HUES48 (cell line): ENCODE data around the gene KCND2.
"Not testable (repeated sequence)": the region's sequence is repeated elsewhere in the genome, so short reads cannot be mapped to it uniquely, and the experiment has no call there.

Source experiments
- H3K27ac ChIP-seq: one replicate; pipeline ENCODE4 v1.7.0; 2013; ENCODE audit warnings: low read depth, low read length, inconsistent platforms
- H3K27me3 ChIP-seq: 2 replicates; pipeline ENCODE4 v1.6.1; 2013; ENCODE audit warnings: mild to moderate bottlenecking, low read length; ENCODE audit not compliant: control insufficient read depth, insufficient read depth
- H3K36me3 ChIP-seq: 2 replicates; pipeline ENCODE4 v1.6.1; 2013; ENCODE audit warnings: low read length; ENCODE audit not compliant: control insufficient read depth, insufficient read depth
- H3K4me1 ChIP-seq: 2 replicates; pipeline ENCODE4 v1.6.1; 2013; ENCODE audit warnings: mild to moderate bottlenecking, low read length; ENCODE audit not compliant: control insufficient read depth, insufficient read depth
- H3K4me3 ChIP-seq: 2 replicates; pipeline ENCODE4 v1.5.1; 2013; ENCODE audit warnings: mild to moderate bottlenecking, low read depth, low read length
- H3K9ac ChIP-seq: 2 replicates; pipeline ENCODE4 v1.6.1; 2013; ENCODE audit warnings: mild to moderate bottlenecking, low read depth, low read length, moderate library complexity
- H3K9me3 ChIP-seq: 2 replicates; pipeline ENCODE4 v1.6.1; 2013; ENCODE audit warnings: low read length; ENCODE audit not compliant: control insufficient read depth, insufficient read depth

Gene KCND2

GRCh38 chr7:120702408-120702807, 429.4 kb downstream of the KCND2 start:
- not testable (repeated sequence) for H3K9ac ChIP-seq, H3K36me3 ChIP-seq, H3K4me1 ChIP-seq, H3K27me3 ChIP-seq, H3K27ac ChIP-seq, H3K4me3 ChIP-seq, H3K9me3 ChIP-seq

- Histone ChIP-seq H3K4me1 (no peaks in the 10 kb centered on the region), H3K27me3 (no peaks in the 10 kb centered on the region), H3K36me3 (no peaks in the 10 kb centered on the region), H3K4me3 (no peak overlapping the region), H3K27ac (no peak overlapping the region), H3K9ac (no peak overlapping the region), H3K9me3 (no peaks in the 10 kb centered on the region)
Observed at GRCh38 chr7:120703585-120704240, 430.7 kb downstream of the KCND2 start.

- Histone ChIP-seq H3K27ac (no peak overlapping the region), H3K36me3 (no peaks in the 10 kb centered on the region), H3K9ac (no peak overlapping the region), H3K27me3 (no peaks in the 10 kb centered on the region), H3K4me3 (no peak overlapping the region), H3K9me3 (no peaks in the 10 kb centered on the region), H3K4me1 (no peaks in the 10 kb centered on the region; the same call in 1 of the 2 replicates)
Observed at GRCh38 chr7:120709252-120709971, 436.4 kb downstream of the KCND2 start.

- no peaks in the 10 kb centered on the region; the same call in 1 of the 2 replicates for H3K4me1 ChIP-seq
- no peaks in the 10 kb centered on the region for H3K27me3 ChIP-seq
- no peaks in the 10 kb centered on the region for H3K9me3 ChIP-seq
- no peak overlapping the region for H3K4me3 ChIP-seq
- no peak overlapping the region for H3K9ac ChIP-seq
- no peak overlapping the region for H3K27ac ChIP-seq
- no peaks in the 10 kb centered on the region for H3K36me3 ChIP-seq
Observed at GRCh38 chr7:120709972-120710320, 437.0 kb downstream of the KCND2 start.

GRCh38 chr7:120714945-120715344, 442.0 kb downstream of the KCND2 start:
- Histone ChIP-seq H3K27me3 (no peaks in the 10 kb centered on the region), H3K9ac (no peak overlapping the region), H3K9me3 (no peaks in the 10 kb centered on the region), H3K36me3 (no peaks in the 10 kb centered on the region), H3K27ac (no peak overlapping the region), H3K4me1 (peaks cover 7% of the 10 kb centered on the region), H3K4me3 (no peak overlapping the region)

GRCh38 chr7:120716307-120716706, 443.3 kb downstream of the KCND2 start:
- Histone ChIP-seq H3K9me3 (no peaks in the 10 kb centered on the region), H3K27ac (no peak overlapping the region), H3K4me1 (peaks cover 12% of the 10 kb centered on the region), H3K4me3 (no peak overlapping the region), H3K9ac (no peak overlapping the region), H3K27me3 (no peaks in the 10 kb centered on the region), H3K36me3 (no peaks in the 10 kb centered on the region)

- no peak overlapping the region for H3K9ac ChIP-seq
- H3K9me3 ChIP-seq = no peaks in the 10 kb centered on the region
- H3K27ac ChIP-seq = no peak overlapping the region
- no peaks in the 10 kb centered on the region for H3K27me3 ChIP-seq
- peaks cover 12% of the 10 kb centered on the region for H3K4me1 ChIP-seq
- H3K36me3 ChIP-seq = no peaks in the 10 kb centered on the region
- no peak overlapping the region for H3K4me3 ChIP-seq
Observed at GRCh38 chr7:120717166-120717565, 444.2 kb downstream of the KCND2 start.

- Histone ChIP-seq H3K27me3 (no peaks in the 10 kb centered on the region), H3K9ac (no peak overlapping the region), H3K36me3 (no peaks in the 10 kb centered on the region), H3K4me3 (no peak overlapping the region), H3K27ac (no peak overlapping the region), H3K9me3 (no peaks in the 10 kb centered on the region), H3K4me1 (peaks cover 12% of the 10 kb centered on the region)
Observed at GRCh38 chr7:120718361-120718760, 445.4 kb downstream of the KCND2 start.

GRCh38 chr7:120720317-120720716, 447.3 kb downstream of the KCND2 start:
- Histone ChIP-seq H3K4me3 (no peak overlapping the region), H3K9ac (no peak overlapping the region), H3K36me3 (no peaks in the 10 kb centered on the region), H3K27me3 (no peaks in the 10 kb centered on the region), H3K9me3 (no peaks in the 10 kb centered on the region), H3K27ac (no peak overlapping the region), H3K4me1 (peaks cover 12% of the 10 kb centered on the region)

GRCh38 chr7:120723465-120724385, 450.8 kb downstream of the KCND2 start:
- Histone ChIP-seq H3K9me3 (no peaks in the 10 kb centered on the region), H3K9ac (no peak overlapping the region), H3K4me3 (no peak overlapping the region), H3K27me3 (no peaks in the 10 kb centered on the region), H3K4me1 (peaks cover 9% of the 10 kb centered on the region), H3K27ac (no peak overlapping the region), H3K36me3 (no peaks in the 10 kb centered on the region)

- no peaks in the 10 kb centered on the region for H3K27me3 ChIP-seq
- no peak overlapping the region for H3K27ac ChIP-seq
Observed at GRCh38 chr7:120724448-120724847, 451.5 kb downstream of the KCND2 start.

More at GRCh38 chr7:120724448-120724847, 451.5 kb downstream of the KCND2 start:
- no peaks in the 10 kb centered on the region for H3K36me3 ChIP-seq
- peaks cover 14% of the 10 kb centered on the region; the same call in 1 of the 2 replicates for H3K4me1 ChIP-seq
- no peak overlapping the region for H3K4me3 ChIP-seq
- no peaks in the 10 kb centered on the region for H3K9me3 ChIP-seq
- no peak overlapping the region for H3K9ac ChIP-seq
